ENCODE data around the gene EFTUD2. TPM values are rescaled to one million over a fixed set of nuclear protein-coding genes. Genes with fewer than 3 reads are reported as not detected.

EFTUD2 gene
- total and polyA plus RNA-seq, 4 donors, result 19.8 to 84.3 (median 33.3) TPM

- Histone ChIP-seq H3K27ac (ENCODE audit: low read depth in 1 of 2, low read length in 2 of 2) (no peak overlapping the region), H3K36me3 (ENCODE audit: control insufficient read depth in 4 of 4, insufficient read depth in 3 of 4, low read depth in 1 of 4, low read length in 3 of 4) (peaks cover 11 to 35% (median 27%) of the 10 kb centered on the region in 4 donors), H3K4me3 (ENCODE audit: low read depth in 1 of 3, low read length in 3 of 3) (no peak overlapping the region), H3K9me3 (ENCODE audit: control insufficient read depth in 4 of 4, low read length in 3 of 4) (no peaks in the 10 kb centered on the region), H3K4me1 (ENCODE audit: control insufficient read depth in 4 of 4, insufficient read depth in 4 of 4, low read length in 3 of 4) (no peaks in the 10 kb centered on the region), H3K9ac (ENCODE audit: low read depth in 1 of 2, low read length in 2 of 2) (no peak overlapping the region), H3K27me3 (ENCODE audit: control insufficient read depth in 4 of 4, insufficient read depth in 4 of 4, low read length in 3 of 4) (no peaks in the 10 kb centered on the region)
- DNase-seq (ENCODE audit: low spot score), result no peak
- TF ChIP-seq HNF4A (conservative IDR thresholded peaks at IDR 0.05) (no peak), JUND (IDR thresholded peaks at IDR 0.05) (no peak), TAF1 (conservative IDR thresholded peaks at IDR 0.05) (no peak), NR2F2 (IDR thresholded peaks at IDR 0.05) (no peak), REST (IDR thresholded peaks at IDR 0.05) (no peak), RAD21 (IDR thresholded peaks at IDR 0.05) (no peak), SP1 (IDR thresholded peaks at IDR 0.05) (no peak), FOXA1 (IDR thresholded peaks at IDR 0.05) (no peak), RXRA (IDR thresholded peaks at IDR 0.05) (no peak), MAX (IDR thresholded peaks at IDR 0.05) (no peak), CTCF (IDR thresholded peaks at IDR 0.05; ENCODE audit: low read depth, low read length, missing input control) (no peak), EGR1 (IDR thresholded peaks at IDR 0.05; ENCODE audit: low read depth in 2 of 2) (no peak), HNF4G (IDR thresholded peaks at IDR 0.05) (no peak), ATF3 (IDR thresholded peaks at IDR 0.05) (no peak), GABPA (IDR thresholded peaks at IDR 0.05 in 1 of 2, conservative IDR thresholded peaks at IDR 0.05 in 1 of 2) (no peak), YY1 (IDR thresholded peaks at IDR 0.05) (no peak), FOXA2 (IDR thresholded peaks at IDR 0.05) (no peak), ZBTB33 (IDR thresholded peaks at IDR 0.05) (no peak)
- WGBS, result 65% methylated on average over 6 of the region's 6 CpGs
Observed at GRCh38 chr17:44848257-44848795, 50.9 kb downstream of the EFTUD2 start.

Data from liver (tissue), 9 donors.